HTR-8/SVneo (cell line): Measurements from ENCODE around the gene RTCA.
"Not testable (repeated sequence)": the region's sequence is repeated elsewhere in the genome, so short reads cannot be mapped to it uniquely, and the experiment has no call there.

Source experiments
- DNase-seq: peaks from one replicate; pipeline ENCODE4 v3.0.0; 2011; ENCODE audit warnings: low spot score, mixed read lengths; ENCODE audit not compliant: insufficient read length
- FAIRE-seq: peaks from 2 replicates; lab custom pipeline; 2011; peaks lifted over from hg19 to GRCh38; lab: Jason Lieb, UNC

Gene RTCA

DNA sequence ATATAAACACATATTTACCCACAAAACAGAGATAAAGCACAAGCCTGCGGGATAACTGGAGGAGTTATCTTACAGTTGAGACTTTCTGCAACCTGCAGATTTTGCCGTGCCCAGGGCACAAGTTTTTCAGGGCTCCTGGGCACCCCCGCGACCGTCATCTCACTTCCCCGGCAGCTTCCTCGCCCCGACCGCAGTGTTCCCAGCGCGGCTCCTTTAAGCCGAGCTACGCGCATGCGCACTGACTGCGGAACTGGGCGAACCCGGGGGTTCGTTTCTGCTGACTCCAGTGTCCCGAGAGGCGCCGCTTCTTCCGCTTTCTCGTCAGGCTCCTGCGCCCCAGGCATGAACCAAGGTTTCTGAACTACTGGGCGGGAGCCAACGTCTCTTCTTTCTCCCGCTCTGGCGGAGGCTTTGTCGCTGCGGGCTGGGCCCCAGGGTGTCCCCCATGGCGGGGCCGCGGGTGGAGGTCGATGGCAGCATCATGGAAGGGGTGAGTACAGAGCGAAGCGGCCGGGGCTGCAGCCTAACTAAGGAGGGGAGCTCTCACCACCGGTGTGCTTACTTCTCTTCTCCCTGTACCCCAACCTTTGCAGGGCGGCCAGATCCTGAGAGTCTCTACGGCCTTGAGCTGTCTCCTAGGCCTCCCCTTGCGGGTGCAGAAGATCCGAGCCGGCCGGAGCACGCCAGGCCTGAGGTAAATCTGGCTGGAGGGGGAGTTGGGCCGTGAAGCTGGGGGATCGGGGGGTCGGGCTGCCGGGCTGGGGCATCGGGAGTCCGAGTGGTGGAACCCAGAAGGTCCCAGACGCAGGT lies at the start of gene RTCA:
Gene RTCA (plus strand): TSS at position 286 of the 810 bp plus-strand sequence. CDS start 160 bp downstream, at position 446.
- DNase-seq (peak; percentile 91), FAIRE-seq (no peak)

GRCh38 chr1:100217834-100218233 lies 48.2 kb upstream of the RTCA start:
- no peak for FAIRE-seq
- no peak for DNase-seq

- FAIRE-seq (no peak), DNase-seq (no peak)
Measured at GRCh38 chr1:100219457-100219856, 46.6 kb upstream of the RTCA start.

DNA sequence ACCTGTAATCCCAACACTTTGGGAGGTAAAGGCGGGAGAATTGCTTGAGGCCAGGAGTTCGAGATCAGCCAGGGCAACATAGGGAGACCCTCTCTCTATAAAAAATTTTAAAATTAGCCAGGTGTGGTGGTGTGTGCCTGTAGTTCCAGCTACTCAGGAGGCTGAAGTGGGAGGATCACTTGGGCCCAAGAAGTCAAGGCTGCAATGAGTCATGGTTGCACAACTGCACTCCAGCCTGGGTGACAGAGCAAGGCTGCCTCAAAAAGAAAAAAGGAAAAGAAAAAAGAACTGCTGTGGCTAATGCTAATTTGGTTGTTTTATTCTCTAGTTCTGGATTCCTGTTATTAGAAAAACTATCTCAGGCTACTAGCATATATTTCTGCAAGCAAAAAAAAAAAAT lies 46.1 kb upstream of the RTCA start:
- FAIRE-seq: no peak

DNA sequence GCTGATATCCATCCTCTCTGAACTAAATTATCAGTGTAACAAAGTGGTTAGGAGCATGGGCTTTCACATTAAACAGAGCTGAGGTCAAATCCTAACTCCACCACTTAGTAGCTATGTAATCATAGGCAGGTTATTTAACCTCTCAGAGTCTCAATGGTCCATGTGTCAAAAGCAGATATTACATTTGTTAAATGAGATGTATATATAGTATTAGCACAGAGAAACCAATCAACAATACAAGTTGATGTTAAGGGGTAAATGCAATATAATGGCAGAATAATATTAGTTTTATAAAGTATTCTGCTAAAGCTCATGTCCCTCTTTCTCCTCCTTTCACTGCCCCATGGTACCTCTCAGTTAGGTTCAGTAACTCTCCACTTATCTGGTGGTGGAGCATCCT lies 43.6 kb upstream of the RTCA start:
- FAIRE-seq (no peak), DNase-seq (no peak)

More for the DNA sequence above, 46.1 kb upstream of the RTCA start:
- DNase-seq: no peak

GRCh38 chr1:100229681-100230443 lies 36.2 kb upstream of the RTCA start:
- no peak for DNase-seq
- no peak for FAIRE-seq

GRCh38 chr1:100230765-100231164 lies 35.3 kb upstream of the RTCA start:
- no peak for DNase-seq
- no peak for FAIRE-seq

DNA sequence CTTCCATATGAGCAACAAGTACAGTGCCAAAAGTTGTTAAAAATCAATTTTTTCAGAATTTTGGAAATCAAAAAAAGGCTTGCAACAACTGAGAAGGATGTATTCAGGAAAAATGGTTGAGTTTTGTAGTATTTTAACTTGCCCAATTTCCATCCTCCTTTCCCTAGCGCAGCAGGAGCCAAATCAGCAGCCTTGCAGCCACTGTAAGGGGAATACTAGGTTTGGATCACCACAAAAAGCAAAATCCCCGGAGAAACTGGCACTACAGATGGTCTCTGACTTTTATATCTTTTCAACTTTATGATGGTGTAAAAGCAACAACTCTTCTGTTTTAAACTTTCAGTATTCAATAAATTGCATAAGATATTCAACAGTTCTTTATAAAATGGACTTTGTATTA lies 34.3 kb upstream of the RTCA start:
- no peak for FAIRE-seq

GRCh38 chr1:100232156-100232555 lies 33.9 kb upstream of the RTCA start:
- no peak for FAIRE-seq
- no peak for DNase-seq

More for the DNA sequence above, 34.3 kb upstream of the RTCA start:
- DNase-seq: no peak

- not testable (repeated sequence) for DNase-seq, FAIRE-seq
Measured at GRCh38 chr1:100233566-100233965, 32.5 kb upstream of the RTCA start.

DNA sequence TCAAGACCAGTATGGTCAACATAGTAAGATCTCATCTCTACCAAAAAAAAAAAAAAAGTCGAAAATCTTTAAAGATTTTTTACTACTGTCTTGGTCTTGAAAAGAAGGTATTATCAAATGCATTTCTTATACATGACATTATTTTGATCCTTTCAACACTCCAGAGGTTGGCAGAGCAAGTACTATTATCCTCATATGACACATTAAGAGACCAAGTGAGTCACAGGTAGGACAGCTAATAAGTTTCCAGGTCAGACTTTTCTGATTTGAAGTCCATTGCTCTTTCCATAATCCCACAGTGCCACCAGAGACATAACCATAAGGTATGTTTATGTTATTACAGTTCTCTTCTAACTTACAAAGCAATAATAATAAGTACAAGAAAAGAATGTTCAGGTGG lies 31.6 kb upstream of the RTCA start:
- FAIRE-seq (no peak), DNase-seq (no peak)

- FAIRE-seq (no peak), DNase-seq (no peak)
Measured at GRCh38 chr1:100237091-100237490, 28.9 kb upstream of the RTCA start.

DNA sequence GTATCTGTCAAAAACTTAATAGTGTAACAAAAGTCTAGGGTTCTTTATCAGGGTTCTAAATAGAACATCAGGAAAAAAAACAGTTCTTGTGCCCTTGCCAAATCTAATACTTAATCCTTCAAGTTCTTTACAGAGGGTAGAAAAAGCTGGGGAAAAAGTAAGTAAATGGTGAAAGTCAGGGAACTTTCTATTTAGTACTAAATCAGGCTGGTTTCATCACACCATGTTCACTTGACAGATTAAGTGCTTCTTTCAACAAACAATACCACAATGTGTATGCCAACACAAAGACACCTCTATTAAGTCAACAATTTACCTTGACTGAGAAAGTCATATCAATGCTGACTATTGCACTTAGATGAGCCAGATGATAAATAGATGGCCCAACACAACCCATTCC lies 26.1 kb upstream of the RTCA start:
- FAIRE-seq: no peak
- no peak for DNase-seq

GRCh38 chr1:100240631-100241030 lies 25.4 kb upstream of the RTCA start:
- DNase-seq (no peak), FAIRE-seq (no peak)

DNA sequence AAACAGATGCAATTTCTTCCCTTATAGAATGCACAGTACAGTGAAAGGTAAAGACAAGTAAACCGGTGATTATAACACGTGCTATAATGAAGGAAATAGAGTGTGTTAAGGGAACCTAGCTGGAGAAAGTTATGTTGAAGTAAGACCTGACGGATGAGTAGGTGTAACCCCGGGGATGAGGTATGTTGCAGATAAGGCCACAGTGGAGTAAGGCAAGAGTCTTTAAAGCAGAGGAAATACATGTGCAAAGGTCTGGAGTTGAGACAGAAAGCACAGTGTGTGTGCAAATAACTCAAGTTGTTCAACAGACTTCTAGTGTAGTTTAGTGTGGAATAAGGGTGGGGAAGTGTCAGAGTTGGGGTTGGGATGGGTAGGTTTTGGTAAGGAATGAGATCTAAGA lies 19.3 kb upstream of the RTCA start:
- FAIRE-seq (no peak), DNase-seq (no peak)

DNA sequence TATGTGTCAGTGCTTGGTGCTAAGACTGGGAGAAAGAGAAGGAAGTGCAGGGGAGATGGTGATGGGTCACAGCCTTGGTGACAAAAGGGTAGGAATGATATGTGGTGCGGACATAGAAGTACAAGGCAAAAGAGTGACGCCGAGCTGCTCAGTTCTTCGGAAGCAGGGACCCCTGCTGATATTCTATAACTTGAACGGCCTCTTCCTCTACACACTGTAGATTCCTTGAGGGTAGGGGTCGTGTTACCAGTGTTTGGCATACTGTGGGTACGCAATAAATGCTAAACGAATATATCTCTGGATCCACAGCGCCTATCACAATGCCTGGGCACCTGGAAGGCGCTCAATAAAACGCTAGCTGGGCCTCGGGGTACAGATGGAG lies 16.9 kb upstream of the RTCA start:
- DNase-seq: no peak
- FAIRE-seq: no peak

- FAIRE-seq (peak; percentile 20), DNase-seq (peak; percentile 93)
Measured at GRCh38 chr1:100249537-100250257, 16.3 kb upstream of the RTCA start, which contains the start of gene DBT. TSS of gene DBT (minus strand) at chr1:100249834. CDS start at chr1:100249820, 14 bp downstream.

DNA sequence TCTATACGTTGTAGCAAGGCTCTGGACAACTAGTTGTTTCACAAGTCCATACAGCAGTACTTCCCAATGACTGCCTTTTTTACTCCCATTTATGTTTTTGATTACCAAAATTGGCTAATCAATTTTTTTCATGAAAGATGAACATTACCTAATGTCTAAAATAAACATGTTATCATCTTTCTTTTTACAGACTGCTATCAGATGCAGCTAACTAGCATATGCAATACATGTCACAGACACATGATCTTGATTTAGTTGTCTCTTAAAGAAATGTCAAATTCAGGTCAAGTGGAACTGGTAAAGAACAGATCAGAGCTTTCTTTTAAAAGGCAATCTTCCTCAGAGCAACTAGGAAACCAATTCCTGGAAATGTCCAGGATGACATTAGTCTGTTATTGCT lies 15.8 kb upstream of the RTCA start:
- FAIRE-seq: no peak
- DNase-seq: no peak

- FAIRE-seq (no peak), DNase-seq (no peak)
Measured at GRCh38 chr1:100250807-100251206, 15.2 kb upstream of the RTCA start.

DNA sequence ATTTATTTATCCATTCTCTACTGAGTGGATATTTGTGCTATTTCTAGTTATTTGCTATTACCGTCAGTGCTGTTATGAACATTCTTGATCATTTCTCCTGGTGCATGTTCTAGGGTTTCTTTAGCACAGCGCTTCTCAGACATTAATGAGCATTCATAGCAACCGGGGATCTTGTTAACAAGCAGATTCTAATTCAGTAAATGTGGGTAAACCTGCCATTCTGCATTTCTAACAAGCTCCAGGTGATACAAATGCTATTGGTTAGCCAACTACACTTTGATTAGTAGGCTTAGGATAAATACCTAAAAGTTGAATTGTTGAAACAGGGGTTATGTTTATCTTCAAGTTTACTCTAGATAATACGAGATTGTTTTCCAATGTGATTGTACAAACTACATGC lies 13.1 kb upstream of the RTCA start:
- no peak for FAIRE-seq
- DNase-seq: no peak

DNA sequence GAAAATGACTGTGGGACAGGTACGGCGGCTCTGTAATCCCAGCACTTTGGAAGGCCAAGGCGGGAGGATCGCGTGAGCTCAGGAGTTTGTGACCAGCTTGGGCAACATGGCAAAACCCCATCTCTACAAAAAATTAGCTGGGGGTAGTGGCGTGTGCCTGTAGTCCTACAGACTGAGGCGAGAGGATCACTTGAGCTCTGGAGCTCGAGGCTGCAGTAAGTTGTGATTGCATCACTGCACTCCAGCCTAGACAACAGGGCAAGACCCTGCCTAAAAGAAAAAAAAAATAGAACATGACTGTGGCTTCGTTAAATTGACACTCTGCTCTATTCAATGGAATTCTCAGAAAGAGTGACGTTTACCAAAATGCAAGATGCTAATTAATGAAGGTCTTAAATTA lies 12.5 kb upstream of the RTCA start:
- DNase-seq (no peak), FAIRE-seq (no peak)
